Esophagus squamous epithelium (tissue), 5 donors: ENCODE data around the gene BCL2L1. TPM values are rescaled to one million over a fixed set of nuclear protein-coding genes. Genes with fewer than 3 reads are reported as not detected.

Experiments used
- DNase-seq: peaks from one replicate; lab custom pipeline; 2025; lab: John Stamatoyannopoulos, UW
- H3K27ac ChIP-seq, 4 donors: fragments of 200-600 bp; sonication (generic); one replicate each; pipeline ENCODE4 v1.5.1; 2016 to 2019; ENCODE audit warnings: mild to moderate bottlenecking in 1 of 4
- H3K27me3 ChIP-seq, 4 donors: fragments of 200-600 bp; sonication (generic); 1 replicate in 3 of 4; 2 replicates in 1 of 4; pipeline versions ENCODE4 v1.5.1 to v1.6.0; 2017 to 2021; ENCODE audit warnings: antibody characterized with exemption in 1 of 4
- H3K36me3 ChIP-seq, 3 donors: fragments of 200-600 bp; sonication (generic); one replicate each; pipeline ENCODE4 v1.5.1; 2016 to 2019
- H3K4me1 ChIP-seq, 3 donors: fragments of 200-600 bp; sonication (generic); one replicate each; pipeline ENCODE4 v1.5.1; 2017 to 2019
- H3K4me3 ChIP-seq, 4 donors: fragments of 200-600 bp; sonication (generic); 1 replicate in 3 of 4; 2 replicates in 1 of 4; pipeline ENCODE4 v1.5.1; 2016 to 2019; ENCODE audit warnings: mild to moderate bottlenecking in 2 of 4, moderate library complexity in 1 of 4
- H3K9me3 ChIP-seq, 3 donors: fragments of 200-600 bp; sonication (generic); one replicate each; pipeline ENCODE4 v1.5.1; 2016 to 2019
- POLR2A ChIP-seq, 4 donors: fragments of 450-650 bp; IDR thresholded peaks; one replicate each; pipeline ENCODE4 v1.6.1; 2017; ENCODE audit warnings: antibody characterized with exemption in 4 of 4, mild to moderate bottlenecking in 4 of 4, moderate library complexity in 3 of 4
- WGBS, 2 donors: methylation state at CpG; one replicate each; pipeline ENCODE4 v1.1.5; 2018; 5-methylcytosine and 5-hydroxymethylcytosine counted together
- intact Hi-C: fragments of 100-400 bp; cut with DNase I; formaldehyde crosslinking; loops from one replicate; pipeline ENCODE4 v1.15.0; 2022
- total RNA-seq, 4 donors: library from RNA; depleted of rRNA; stranded (reverse); fragments of >200 nt; gene quantifications; one replicate each; pipeline ENCODE4 v1.1.0, GENCODE V29; 2016
- TF ChIP-seq, protein P1 (sequence below), 6 experiments: fragments of 450-650 bp in 4 of 6; fragments of 200-600 bp in 2 of 6; sonication (generic) in 2 of 6; IDR thresholded peaks; one replicate each; pipeline ENCODE4 v1.5.1; 2016 to 2019; ENCODE audit warnings: antibody characterized with exemption in 6 of 6, mild to moderate bottlenecking in 4 of 6, moderate library complexity in 4 of 6
- donor health status: DM: yes; HTN: yes; CAD: no.

BCL2L1 gene
- total RNA-seq, 4 donors from 2014 or later = 65.4 to 105 (median 90.1) TPM

DNA sequence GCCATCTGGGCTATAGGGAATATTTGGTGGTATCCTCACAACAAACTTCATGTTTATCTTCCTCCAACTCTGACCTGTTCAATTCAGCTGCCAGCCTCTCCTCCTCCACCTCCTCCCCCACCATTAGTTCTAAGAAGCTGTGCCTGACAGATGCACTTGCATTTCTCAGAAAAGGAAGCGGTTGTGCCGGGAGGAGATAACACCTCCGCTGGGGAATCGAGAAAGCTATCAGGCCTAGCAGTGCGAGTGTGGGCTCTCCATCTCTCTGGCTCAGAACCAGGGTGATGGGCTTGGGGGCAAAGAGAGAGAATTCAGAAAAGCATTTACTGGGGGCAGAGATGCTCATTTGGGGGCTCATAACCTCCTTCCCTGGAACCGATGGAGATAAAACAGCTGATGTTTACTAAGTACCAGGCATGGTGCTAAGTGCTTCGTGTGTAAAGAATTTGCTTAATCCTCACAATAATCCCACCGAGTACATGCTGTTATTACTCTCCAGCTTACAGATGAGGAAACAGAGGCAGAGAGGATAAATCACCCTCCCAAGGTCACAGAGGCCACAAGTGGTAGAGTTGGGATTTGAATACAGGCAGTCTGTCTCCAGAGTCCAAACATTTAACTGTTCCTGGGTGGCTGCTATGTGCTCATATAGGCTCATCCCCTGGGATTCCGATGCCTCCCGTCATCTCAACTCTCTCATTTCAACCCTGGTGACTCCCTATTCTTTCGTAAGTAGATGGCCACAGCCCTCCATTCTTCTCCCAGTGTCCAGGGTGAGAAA, 46.6 kb downstream of the BCL2L1 start:
- Histone ChIP-seq H3K4me3 (peak overlapping the region in 3 of 4 donors; percentile 0 to 25 (median 21)), H3K36me3 (peaks cover 0 to 50% (median 0%) of the 10 kb centered on the region in 3 donors), H3K27ac (peak overlapping the region; percentile 62 to 86 (median 82)), H3K9me3 (no peaks in the 10 kb centered on the region), H3K27me3 (no peaks in the 10 kb centered on the region), H3K4me1 (peaks cover 17 to 98% (median 75%) of the 10 kb centered on the region in 3 donors)
- TF ChIP-seq, protein P1, sequence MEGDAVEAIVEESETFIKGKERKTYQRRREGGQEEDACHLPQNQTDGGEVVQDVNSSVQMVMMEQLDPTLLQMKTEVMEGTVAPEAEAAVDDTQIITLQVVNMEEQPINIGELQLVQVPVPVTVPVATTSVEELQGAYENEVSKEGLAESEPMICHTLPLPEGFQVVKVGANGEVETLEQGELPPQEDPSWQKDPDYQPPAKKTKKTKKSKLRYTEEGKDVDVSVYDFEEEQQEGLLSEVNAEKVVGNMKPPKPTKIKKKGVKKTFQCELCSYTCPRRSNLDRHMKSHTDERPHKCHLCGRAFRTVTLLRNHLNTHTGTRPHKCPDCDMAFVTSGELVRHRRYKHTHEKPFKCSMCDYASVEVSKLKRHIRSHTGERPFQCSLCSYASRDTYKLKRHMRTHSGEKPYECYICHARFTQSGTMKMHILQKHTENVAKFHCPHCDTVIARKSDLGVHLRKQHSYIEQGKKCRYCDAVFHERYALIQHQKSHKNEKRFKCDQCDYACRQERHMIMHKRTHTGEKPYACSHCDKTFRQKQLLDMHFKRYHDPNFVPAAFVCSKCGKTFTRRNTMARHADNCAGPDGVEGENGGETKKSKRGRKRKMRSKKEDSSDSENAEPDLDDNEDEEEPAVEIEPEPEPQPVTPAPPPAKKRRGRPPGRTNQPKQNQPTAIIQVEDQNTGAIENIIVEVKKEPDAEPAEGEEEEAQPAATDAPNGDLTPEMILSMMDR (IDR thresholded peaks at IDR 0.05) = no peak
- TF ChIP-seq POLR2A (IDR thresholded peaks at IDR 0.05) = no peak
- intact Hi-C loops = no loop called here
- no peak for DNase-seq
- 54 to 61% methylated on average over 8 to 11 of the region's 11 CpGs for WGBS, 2 donors

DNA sequence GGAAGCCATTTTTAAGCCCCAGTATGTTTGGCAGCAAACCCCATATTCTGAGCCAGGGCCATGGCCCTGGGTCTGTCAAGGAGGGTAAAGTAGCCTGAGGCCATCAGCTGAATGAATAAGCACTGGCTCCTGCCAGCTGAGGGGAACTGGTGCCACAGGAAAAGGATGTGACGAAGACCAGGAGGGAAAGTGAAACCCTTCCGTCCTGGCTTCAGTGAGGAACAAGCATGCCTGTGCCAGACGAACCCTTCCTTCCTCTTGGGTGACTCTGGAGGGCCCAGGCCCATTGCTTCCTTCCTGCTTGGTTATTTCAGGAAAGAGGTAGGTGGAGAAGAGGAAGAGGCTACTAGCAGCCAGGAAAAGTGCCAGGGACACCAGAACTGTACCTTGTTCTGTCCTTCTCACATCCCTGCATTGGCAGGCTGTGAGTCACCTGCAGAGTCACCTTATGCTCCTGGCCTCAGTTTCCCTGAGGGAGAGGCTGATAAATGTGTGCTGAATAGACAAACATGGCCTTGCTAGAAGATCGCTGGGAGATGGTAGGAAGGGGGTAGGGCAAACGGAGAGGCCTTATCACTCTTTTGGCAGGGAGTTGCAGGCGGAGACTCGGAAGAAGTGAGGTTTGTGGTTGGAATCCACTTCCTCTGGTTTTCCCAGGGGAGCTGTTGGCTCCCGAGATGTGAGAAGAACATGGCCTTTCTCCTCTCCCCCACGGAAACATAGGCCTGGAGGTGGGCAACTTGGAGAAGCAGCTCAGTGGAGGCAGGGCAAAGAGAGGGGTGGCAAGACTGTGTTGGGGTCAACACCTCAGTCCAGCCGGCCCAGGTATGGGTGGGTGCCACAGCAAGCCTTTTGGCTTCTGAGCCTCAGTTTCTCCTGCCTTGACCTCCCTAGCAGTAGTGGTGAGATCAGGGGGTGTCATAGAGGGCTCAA, 47.5 kb downstream of the BCL2L1 start:
- DNase-seq = no peak
- H3K4me1 ChIP-seq = peaks cover 23 to 98% (median 82%) of the 10 kb centered on the region in 3 donors
- peaks cover 0 to 46% (median 0%) of the 10 kb centered on the region in 3 donors for H3K36me3 ChIP-seq
- H3K27ac ChIP-seq = peak overlapping the region; percentile 62 to 86 (median 82)
- peak overlapping the region in 3 of 4 donors; percentile 0 to 25 (median 21) for H3K4me3 ChIP-seq
- no peaks in the 10 kb centered on the region for H3K27me3 ChIP-seq
- 36 to 39% methylated on average over 5 to 10 of the region's 10 CpGs for WGBS, 2 donors
- H3K9me3 ChIP-seq = no peaks in the 10 kb centered on the region
- intact Hi-C loops = no loop called here
- TF ChIP-seq, protein P1 (IDR thresholded peaks at IDR 0.05) = no peak
- peak in 1 of 4 donors; percentile 5 for TF ChIP-seq POLR2A (IDR thresholded peaks at IDR 0.05)

- H3K27me3 ChIP-seq = no peaks in the 10 kb centered on the region
- intact Hi-C loops = no loop called here
- peak overlapping the region; percentile 62 to 86 (median 82) for H3K27ac ChIP-seq
- TF ChIP-seq, protein P1 (IDR thresholded peaks at IDR 0.05) = no peak
- H3K4me3 ChIP-seq = no peak overlapping the region
- WGBS, 2 donors = 60 to 65% methylated on average over 2 of the region's 2 CpGs
- no peaks in the 10 kb centered on the region for H3K9me3 ChIP-seq
- DNase-seq = no peak
- peaks cover 0 to 52% (median 0%) of the 10 kb centered on the region in 3 donors for H3K36me3 ChIP-seq
- peaks cover 28 to 98% (median 90%) of the 10 kb centered on the region in 3 donors for H3K4me1 ChIP-seq
Measured at GRCh38 chr20:31673943-31674463, 48.7 kb downstream of the BCL2L1 start.

- Histone ChIP-seq H3K36me3 (peaks cover 0 to 49% (median 0%) of the 10 kb centered on the region in 3 donors), H3K27ac (peak overlapping the region; percentile 15 to 86 (median 82)), H3K4me3 (no peak overlapping the region), H3K9me3 (no peaks in the 10 kb centered on the region), H3K4me1 (peaks cover 28 to 98% (median 88%) of the 10 kb centered on the region in 3 donors), H3K27me3 (no peaks in the 10 kb centered on the region)
- no peak for TF ChIP-seq POLR2A (IDR thresholded peaks at IDR 0.05)
- TF ChIP-seq, protein P1 (IDR thresholded peaks at IDR 0.05) = no peak
- DNase-seq = no peak
- intact Hi-C loops = no loop called here
Measured at GRCh38 chr20:31673435-31673834, 49.2 kb downstream of the BCL2L1 start.
